B cell (primary cell): Measurements from ENCODE around the gene XPO4. TPM values are rescaled to one million over a fixed set of nuclear protein-coding genes. Genes with fewer than 3 reads are reported as not detected.

ENCODE experiments used
- ATAC-seq: fragments of 200-7000 bp; cut with Tn5 transposase; one replicate; pipeline ENCODE4 v1.10.0; 2021; ENCODE audit warnings: low read depth, mild to moderate bottlenecking, moderate number of reproducible peaks, moderate library complexity
- CTCF ChIA-PET: fragments of 350-600 bp; sonication (Branson Sonifier 250); formaldehyde crosslinking; loops from one replicate; lab custom pipeline; 2021; ENCODE audit warnings: antibody characterized with exemption, inconsistent platforms; lab: Charles Lee
- POLR2A ChIA-PET: fragments of 350-600 bp; sonication (Branson Sonifier 250); formaldehyde crosslinking; loops from one replicate; lab custom pipeline; 2021; ENCODE audit warnings: antibody characterized with exemption; lab: Charles Lee
- DNase-seq: peaks from one replicate; pipeline ENCODE4 v3.0.0; 2013
- H2AFZ ChIP-seq: 2 replicates; pipeline ENCODE4 v1.6.1; 2012; ENCODE audit warnings: mild to moderate bottlenecking, low read depth, low read length; ENCODE audit not compliant: insufficient read depth, poor library complexity, severe bottlenecking
- H3K27ac ChIP-seq, 2 donors: 1 replicate in 1 of 2; 2 replicates in 1 of 2; pipeline ENCODE4 v1.5.1; 2012 to 2013; ENCODE audit warnings: low read length in 2 of 2, mild to moderate bottlenecking in 2 of 2, moderate library complexity in 1 of 2
- H3K27me3 ChIP-seq, 4 experiments: fragments of 200-600 bp in 1 of 4; sonication (generic) in 1 of 4; replicated peaks in 1 of 4; 1 replicate in 2 of 4; 2 replicates in 2 of 4; pipeline versions ENCODE4 v1.6.1 to v1.7.0; 2013 to 2016; ENCODE audit warnings: low read length in 3 of 4, mild to moderate bottlenecking in 2 of 4, mixed read lengths in 1 of 4, moderate library complexity in 1 of 4; ENCODE audit not compliant: insufficient read depth in 4 of 4, control insufficient read depth in 3 of 4; ENCODE audit errors: control extremely low read depth in 1 of 4
- H3K36me3 ChIP-seq, 2 experiments: replicated peaks in 1 of 2; 1 replicate in 1 of 2; 2 replicates in 1 of 2; pipeline versions ENCODE4 v1.6.1 to v1.7.1; 2013; ENCODE audit warnings: low read length in 1 of 2; ENCODE audit not compliant: insufficient read depth in 2 of 2, control insufficient read depth in 1 of 2; ENCODE audit errors: control extremely low read depth in 1 of 2, extremely low read depth in 1 of 2
- H3K4me1 ChIP-seq, 2 donors: fragments of 200-600 bp in 1 of 2; sonication (generic) in 1 of 2; 1 replicate in 1 of 2; 2 replicates in 1 of 2; pipeline versions ENCODE4 v1.5.1 to v1.6.1; 2013 to 2017; ENCODE audit warnings: low read length in 2 of 2; ENCODE audit not compliant: control insufficient read depth in 2 of 2, insufficient read depth in 2 of 2
- H3K4me2 ChIP-seq: replicated peaks from 2 replicates; pipeline ENCODE3; 2012; ENCODE audit warnings: mild to moderate bottlenecking, low read depth, low read length; ENCODE audit not compliant: poor library complexity, severe bottlenecking
- H3K4me3 ChIP-seq, 5 experiments: fragments of 200-600 bp in 1 of 5; sonication (generic) in 1 of 5; 1 replicate in 3 of 5; 2 replicates in 2 of 5; pipeline versions ENCODE4 v1.5.1 to v1.7.0; 2011 to 2016; ENCODE audit warnings: low read length in 4 of 5, mild to moderate bottlenecking in 4 of 5, low read depth in 2 of 5, control low read depth in 1 of 5, moderate library complexity in 1 of 5; ENCODE audit not compliant: insufficient read depth in 1 of 5; ENCODE audit errors: control extremely low read depth in 1 of 5, extremely low read depth in 1 of 5
- H3K79me2 ChIP-seq: fragments of 200-600 bp; sonication (generic); one replicate; pipeline ENCODE4 v1.6.0; 2016; ENCODE audit warnings: low read length; ENCODE audit not compliant: control insufficient read depth, insufficient read depth
- H3K9ac ChIP-seq: fragments of 200-600 bp; sonication (generic); 2 replicates; pipeline ENCODE4 v1.6.1; 2017; ENCODE audit warnings: mild to moderate bottlenecking, low read length, moderate library complexity
- H3K9me3 ChIP-seq, 3 donors: one replicate each; pipeline versions ENCODE4 v1.6.1 to v1.7.1; 2013; ENCODE audit warnings: low read length in 2 of 3; ENCODE audit not compliant: control insufficient read depth in 2 of 3, insufficient read depth in 1 of 3; ENCODE audit errors: control extremely low read depth in 1 of 3
- H4K20me1 ChIP-seq: 2 replicates; pipeline ENCODE4 v1.6.0; 2012; ENCODE audit warnings: mild to moderate bottlenecking, low read length; ENCODE audit not compliant: insufficient read depth, control insufficient read depth, poor library complexity, severe bottlenecking
- H3K27ac Mint-ChIP-seq: one replicate; pipeline ENCODE4 v1.8.0; 2021; ENCODE audit warnings: mixed read lengths
- H3K27me3 Mint-ChIP-seq: one replicate; pipeline ENCODE4 v1.8.0; 2021; ENCODE audit warnings: mixed read lengths
- H3K4me1 Mint-ChIP-seq: one replicate; pipeline ENCODE4 v1.8.0; 2021; ENCODE audit warnings: mixed read lengths
- H3K4me3 Mint-ChIP-seq: one replicate; pipeline ENCODE4 v1.8.0; 2021; ENCODE audit warnings: mixed read lengths
- H3K9me3 Mint-ChIP-seq: one replicate; pipeline ENCODE4 v1.8.0; 2022; ENCODE audit warnings: mixed read lengths; ENCODE audit not compliant: insufficient read depth
- CTCF ChIP-seq: fragments of 200-600 bp; IDR thresholded peaks from one replicate; pipeline ENCODE4 v1.8.0; 2022; ENCODE audit warnings: antibody characterized with exemption, mild to moderate bottlenecking
- EZH2 ChIP-seq: IDR thresholded peaks from 2 replicates; pipeline ENCODE4 v1.6.1; 2012; ENCODE audit warnings: borderline replicate concordance, low read depth, mild to moderate bottlenecking, moderate library complexity, low read length; ENCODE audit not compliant: insufficient read depth, poor library complexity, severe bottlenecking
- WGBS: methylation state at CpG from one replicate; pipeline ENCODE4 v1.1.5; 2013; ENCODE audit warnings: missing lambda C conversion rate; ENCODE audit not compliant: insufficient coverage; 5-methylcytosine and 5-hydroxymethylcytosine counted together
- intact Hi-C: fragments of 100-400 bp; cut with micrococcal nuclease; formaldehyde crosslinking; loops from one replicate; pipeline ENCODE4 v1.10.0; 2022
- polyA plus RNA-seq: library from polyadenylated mRNA; depleted of rRNA; stranded (reverse); fragments of >200 nt; gene quantifications from 2 replicates; pipeline ENCODE4 v1.2.3, GENCODE V29; 2012
- total RNA-seq, 2 donors: library from RNA; stranded (reverse); fragments of 120-200 nt in 1 of 2; gene quantifications; 1 replicate in 1 of 2; 2 replicates in 1 of 2; pipeline versions ENCODE4 v1.2.3 to v1.2.4, GENCODE V29; 2013 to 2022

Gene XPO4
- total and polyA plus RNA-seq, 2 donors (not counting 1 experiment from before 2014, with no cell fraction given), result 6.2 to 25.9 TPM

GRCh38 chr13:20740021-20740420 lies 162.5 kb downstream of the XPO4 start:
- no peak overlapping the region for H3K9ac ChIP-seq
- H3K79me2 ChIP-seq, result no peaks in the 10 kb centered on the region
- no peak overlapping the region for H3K4me2 ChIP-seq
- no peak overlapping the region for H3K27ac ChIP-seq
- H2AFZ ChIP-seq, result no peak overlapping the region
- Mint-ChIP-seq H3K4me1 (no peaks in the 10 kb centered on the region), H3K27ac (no peak overlapping the region), H3K9me3 (peaks cover 2% of the 10 kb centered on the region), H3K27me3 (no peaks in the 10 kb centered on the region), H3K4me3 (no peak overlapping the region)
- DNase-seq (no peak), ATAC-seq (no peak)
- no peaks in the 10 kb centered on the region for H3K36me3 ChIP-seq
- no peaks in the 10 kb centered on the region for H3K27me3 ChIP-seq
- H4K20me1 ChIP-seq, result no peaks in the 10 kb centered on the region
- peaks cover 0 to 11% (median 0%) of the 10 kb centered on the region in 3 donors for H3K9me3 ChIP-seq
- CTCF ChIA-PET, result interaction anchor here (0.6 kb wide), 1 partner anchor 12 kb away, joined by 3 read pairs; no protein-coding TSS in a partner anchor
- TF ChIP-seq EZH2 (no peak), CTCF (no peak)
- no peak overlapping the region for H3K4me3 ChIP-seq
- no peaks in the 10 kb centered on the region for H3K4me1 ChIP-seq
- WGBS, result 97% methylated on average over 22 of the region's 22 CpGs
- POLR2A ChIA-PET, result no interaction called here
- intact Hi-C loops, result no loop called here

- ChIA-PET CTCF (no interaction called here), POLR2A (no interaction called here)
- H3K79me2 ChIP-seq, result no peaks in the 10 kb centered on the region
- Mint-ChIP-seq H3K4me3 (no peak overlapping the region), H3K4me1 (no peaks in the 10 kb centered on the region), H3K9me3 (no peaks in the 10 kb centered on the region), H3K27ac (no peak overlapping the region), H3K27me3 (no peaks in the 10 kb centered on the region)
- no peak overlapping the region for H3K4me3 ChIP-seq
- peaks cover 0 to 11% (median 0%) of the 10 kb centered on the region in 3 donors for H3K9me3 ChIP-seq
- TF ChIP-seq EZH2, result no peak
- no peak for TF ChIP-seq CTCF
- ATAC-seq, result no peak
- H4K20me1 ChIP-seq, result no peaks in the 10 kb centered on the region
- no peak overlapping the region for H3K4me2 ChIP-seq
- H3K36me3 ChIP-seq, result no peaks in the 10 kb centered on the region
- intact Hi-C loops, result no loop called here
- no peaks in the 10 kb centered on the region for H3K4me1 ChIP-seq
- no peak overlapping the region for H2AFZ ChIP-seq
- 98% methylated on average over 6 of the region's 6 CpGs for WGBS
- no peak overlapping the region for H3K27ac ChIP-seq
- H3K27me3 ChIP-seq, result no peaks in the 10 kb centered on the region
- no peak for DNase-seq
- no peak overlapping the region for H3K9ac ChIP-seq
These were observed 163.9 kb downstream of the XPO4 start for GRCh38 chr13:20738616-20739015.
